DOHH2 (cell line): ENCODE results near the gene SLFN5.

Source experiments
- EZH2phosphoT487 ChIP-seq: fragments of 200-600 bp; sonication (generic); IDR thresholded peaks from 2 replicates; pipeline ENCODE4 v1.6.1; 2017; ENCODE audit warnings: borderline replicate concordance, mild to moderate bottlenecking, antibody characterized with exemption, low read length, moderate library complexity, mixed read lengths
- TF ChIP-seq, protein P1 (sequence below): fragments of 200-600 bp; sonication (generic); IDR thresholded peaks from one replicate; pipeline ENCODE4 v1.5.1; 2014; ENCODE audit warnings: antibody characterized with exemption, mild to moderate bottlenecking, low read depth, low read length; ENCODE audit not compliant: poor library complexity, severe bottlenecking

DNA sequence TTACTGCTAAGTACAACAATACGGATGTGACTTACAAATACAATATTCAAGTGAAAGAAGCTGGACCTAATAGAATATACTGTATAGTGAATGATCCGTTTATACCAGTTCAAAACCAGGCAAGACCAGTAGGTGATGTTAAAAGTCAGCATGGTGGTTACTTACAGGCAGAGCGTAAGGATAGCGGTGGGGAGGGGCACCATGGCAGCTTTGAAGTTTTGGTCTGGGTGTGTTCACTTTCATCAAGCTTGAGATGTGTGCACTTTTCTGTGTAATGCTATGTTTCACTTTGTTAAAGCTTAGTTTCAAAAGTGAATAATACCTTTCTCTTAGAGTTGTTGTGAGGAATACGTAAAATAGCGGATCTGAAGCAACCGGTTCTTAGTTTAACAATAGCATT is 32.1 kb upstream of the SLFN5 start:
- no peak for TF ChIP-seq EZH2phosphoT487
- TF ChIP-seq, protein P1, sequence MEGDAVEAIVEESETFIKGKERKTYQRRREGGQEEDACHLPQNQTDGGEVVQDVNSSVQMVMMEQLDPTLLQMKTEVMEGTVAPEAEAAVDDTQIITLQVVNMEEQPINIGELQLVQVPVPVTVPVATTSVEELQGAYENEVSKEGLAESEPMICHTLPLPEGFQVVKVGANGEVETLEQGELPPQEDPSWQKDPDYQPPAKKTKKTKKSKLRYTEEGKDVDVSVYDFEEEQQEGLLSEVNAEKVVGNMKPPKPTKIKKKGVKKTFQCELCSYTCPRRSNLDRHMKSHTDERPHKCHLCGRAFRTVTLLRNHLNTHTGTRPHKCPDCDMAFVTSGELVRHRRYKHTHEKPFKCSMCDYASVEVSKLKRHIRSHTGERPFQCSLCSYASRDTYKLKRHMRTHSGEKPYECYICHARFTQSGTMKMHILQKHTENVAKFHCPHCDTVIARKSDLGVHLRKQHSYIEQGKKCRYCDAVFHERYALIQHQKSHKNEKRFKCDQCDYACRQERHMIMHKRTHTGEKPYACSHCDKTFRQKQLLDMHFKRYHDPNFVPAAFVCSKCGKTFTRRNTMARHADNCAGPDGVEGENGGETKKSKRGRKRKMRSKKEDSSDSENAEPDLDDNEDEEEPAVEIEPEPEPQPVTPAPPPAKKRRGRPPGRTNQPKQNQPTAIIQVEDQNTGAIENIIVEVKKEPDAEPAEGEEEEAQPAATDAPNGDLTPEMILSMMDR: no peak
